ENCODE measurements around the gene CSKMT.
"Not testable (repeated sequence)": the region's sequence is repeated elsewhere in the genome, so short reads cannot be mapped to it uniquely, and the experiment has no call there.

The CSKMT gene

GRCh38 chr11:62671608-62672389, 6.7 kb downstream of the CSKMT start, which contains the start of the genes LBHD1 and UQCC3:
LBHD1 (minus strand) TSS chr11:62672267; CDS start chr11:62670031, 2,236 bp downstream.
UQCC3 (plus strand) TSS chr11:62671673; CDS start chr11:62671746, 73 bp downstream.
- Mint-ChIP-seq H3K36me3 (ENCODE audit: low read depth) (peaks cover 23% of the 10 kb centered on the region), H3K27me3 (ENCODE audit: low read depth) (no peaks in the 10 kb centered on the region), H3K27ac (peak within 1 kb of the TSS; percentile 91), H3K4me1 (ENCODE audit: low read depth) (peaks cover 28% of the 10 kb centered on the region), H3K4me3 (peak within 1 kb of the TSS; percentile 91), H3K9me3 (no peaks in the 10 kb centered on the region)

DNA sequence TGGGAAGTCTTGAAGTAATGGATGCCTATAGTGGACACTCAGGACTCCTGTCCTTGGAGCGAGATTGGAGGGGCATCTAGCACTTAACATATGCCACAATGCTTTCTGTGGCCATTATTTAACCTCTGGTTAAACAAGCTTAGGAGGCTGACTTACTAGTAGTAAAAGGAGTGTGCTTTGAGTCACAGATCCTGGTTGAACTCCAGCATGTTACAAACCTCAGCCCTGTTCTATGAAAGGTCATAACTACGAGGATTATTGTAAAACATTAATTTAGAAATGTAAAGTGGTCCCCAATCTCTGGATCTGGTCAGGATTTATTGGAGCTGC, 8.0 kb downstream of the CSKMT start:
- Mint-ChIP-seq H3K9me3 (no peaks in the 10 kb centered on the region), H3K36me3 (ENCODE audit: low read depth) (peaks cover 30% of the 10 kb centered on the region), H3K27me3 (ENCODE audit: low read depth) (no peaks in the 10 kb centered on the region), H3K4me1 (ENCODE audit: low read depth) (peaks cover 37% of the 10 kb centered on the region), H3K27ac (peak overlapping the region; percentile 69), H3K4me3 (peak overlapping the region; percentile 91)

DNA sequence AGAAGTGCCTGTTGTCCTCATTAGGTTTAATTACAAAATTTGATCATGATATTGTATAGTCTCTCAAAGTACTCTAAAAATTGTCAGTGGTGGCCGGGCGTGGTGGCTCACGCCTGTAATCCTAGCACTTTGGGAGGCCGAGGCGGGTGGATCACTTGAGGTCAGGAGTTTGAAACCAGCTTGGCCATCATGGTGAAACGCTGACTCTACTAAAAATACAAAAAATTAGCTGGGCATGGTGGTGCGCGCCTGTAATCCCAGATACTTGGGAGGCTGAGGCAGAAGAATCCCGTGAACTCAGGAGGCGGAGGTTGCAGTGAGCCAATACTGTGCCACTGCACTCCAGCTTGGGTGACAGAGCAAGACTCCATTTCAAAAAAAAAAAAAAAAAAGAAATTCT, 10.3 kb downstream of the CSKMT start:
- Mint-ChIP-seq H3K36me3 (ENCODE audit: low read depth) (peaks cover 29% of the 10 kb centered on the region), H3K4me1 (ENCODE audit: low read depth) (peaks cover 32% of the 10 kb centered on the region)
- not testable (repeated sequence) for H3K27ac Mint-ChIP-seq; H3K9me3 Mint-ChIP-seq; H3K4me3 Mint-ChIP-seq; H3K27me3 Mint-ChIP-seq (ENCODE audit: low read depth)

- Mint-ChIP-seq H3K27me3 (ENCODE audit: low read depth) (no peaks in the 10 kb centered on the region), H3K36me3 (ENCODE audit: low read depth) (peaks cover 25% of the 10 kb centered on the region), H3K4me3 (peak overlapping the region; percentile 85), H3K27ac (peak overlapping the region; percentile 34), H3K9me3 (no peaks in the 10 kb centered on the region), H3K4me1 (ENCODE audit: low read depth) (peaks cover 38% of the 10 kb centered on the region)
Observed at GRCh38 chr11:62676698-62677097, 11.6 kb downstream of the CSKMT start.

GRCh38 chr11:62677156-62677555, 12.0 kb downstream of the CSKMT start:
- Mint-ChIP-seq H3K4me1 (ENCODE audit: low read depth) (peaks cover 36% of the 10 kb centered on the region), H3K36me3 (ENCODE audit: low read depth) (peaks cover 23% of the 10 kb centered on the region), H3K27me3 (ENCODE audit: low read depth) (no peaks in the 10 kb centered on the region)

DNA sequence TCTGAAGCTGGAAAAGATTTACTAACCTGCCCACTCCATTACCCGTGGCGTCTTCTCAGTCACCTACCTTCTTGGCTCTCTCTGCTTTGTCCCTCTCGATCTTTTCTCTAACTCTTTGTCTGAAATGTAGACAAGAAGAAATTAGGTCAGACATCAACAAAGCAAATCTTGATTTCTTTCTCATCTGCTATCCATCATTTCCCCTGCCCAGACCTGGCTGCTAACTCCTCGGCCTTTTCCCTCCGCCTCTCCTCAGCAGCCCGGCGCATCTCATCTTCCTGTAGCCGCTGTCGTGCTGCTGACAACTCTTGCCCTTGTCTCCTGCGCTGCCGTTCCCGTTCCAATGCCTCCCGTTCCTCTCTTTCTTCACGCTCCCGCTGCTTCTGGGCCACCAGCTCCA, 12.6 kb downstream of the CSKMT start:
- H3K27me3 Mint-ChIP-seq (ENCODE audit: low read depth) = no peaks in the 10 kb centered on the region
- H3K27ac Mint-ChIP-seq = peak overlapping the region; percentile 70
- no peaks in the 10 kb centered on the region for H3K9me3 Mint-ChIP-seq
- peaks cover 35% of the 10 kb centered on the region for H3K4me1 Mint-ChIP-seq (ENCODE audit: low read depth)
- peaks cover 22% of the 10 kb centered on the region for H3K36me3 Mint-ChIP-seq (ENCODE audit: low read depth)
- H3K4me3 Mint-ChIP-seq = peak overlapping the region; percentile 85

More at GRCh38 chr11:62677156-62677555, 12.0 kb downstream of the CSKMT start:
- Mint-ChIP-seq H3K27ac (peak overlapping the region; percentile 34), H3K4me3 (peak overlapping the region; percentile 85), H3K9me3 (no peaks in the 10 kb centered on the region)

- H3K4me1 Mint-ChIP-seq (ENCODE audit: low read depth) = peaks cover 31% of the 10 kb centered on the region
- peak overlapping the region; percentile 85 for H3K4me3 Mint-ChIP-seq
- peaks cover 22% of the 10 kb centered on the region for H3K36me3 Mint-ChIP-seq (ENCODE audit: low read depth)
Observed at GRCh38 chr11:62678433-62678769, 13.3 kb downstream of the CSKMT start.

DNA sequence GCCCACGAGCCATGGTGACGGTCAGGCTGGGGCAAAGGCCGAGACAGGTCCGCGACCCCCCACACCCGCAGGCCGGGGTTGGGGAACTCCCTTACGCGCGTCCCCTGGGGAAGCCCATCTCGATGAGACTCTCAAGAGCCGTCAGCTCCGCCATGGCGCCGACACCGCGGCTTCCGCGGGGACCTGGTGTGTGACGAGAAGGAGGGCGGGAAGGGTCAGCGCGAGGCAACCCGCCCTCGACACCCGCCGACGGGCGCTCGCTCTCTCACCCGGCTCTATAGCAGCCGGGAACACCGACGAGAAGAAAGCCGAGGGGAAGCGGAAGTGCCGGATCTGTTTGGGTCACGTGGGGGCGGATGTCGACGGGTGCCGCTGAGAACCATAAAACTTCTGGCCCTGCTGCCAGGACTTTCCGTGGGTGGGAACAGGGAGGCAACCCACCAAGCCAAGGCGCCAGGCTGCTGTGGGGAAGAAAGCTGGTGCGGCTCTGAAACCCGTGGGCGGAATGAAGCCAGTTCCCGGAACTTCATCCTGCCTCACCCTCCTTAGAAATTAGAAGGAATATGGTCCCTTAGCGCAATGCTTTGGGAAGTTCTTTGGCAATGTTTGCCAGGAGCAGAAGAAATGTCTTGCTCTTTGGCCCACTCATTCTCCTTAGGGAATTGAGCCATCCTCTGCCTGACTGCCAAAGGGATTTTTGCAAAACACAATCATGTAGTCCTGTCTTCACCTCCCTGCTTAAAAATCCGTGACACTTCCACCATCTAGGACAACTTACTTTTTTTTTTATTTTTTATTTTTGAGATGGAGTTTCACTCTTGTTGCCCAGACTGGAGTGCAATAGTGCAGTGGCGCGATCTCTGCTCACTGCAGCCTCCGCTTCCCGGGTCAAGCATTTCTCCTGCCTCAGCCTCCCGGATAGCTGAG, 13.9 kb downstream of the CSKMT start, which contains the start of gene UBXN1:
TSS of gene UBXN1 (minus strand) at position 304 of the 927 bp plus-strand sequence. CDS start at position 154, 150 bp downstream.
- H3K27ac Mint-ChIP-seq = peak within 1 kb of the TSS; percentile 88
- H3K36me3 Mint-ChIP-seq (ENCODE audit: low read depth) = peaks cover 22% of the 10 kb centered on the region
- H3K27me3 Mint-ChIP-seq (ENCODE audit: low read depth) = no peaks in the 10 kb centered on the region
- H3K4me3 Mint-ChIP-seq = peak within 1 kb of the TSS; percentile 85
- peaks cover 31% of the 10 kb centered on the region for H3K4me1 Mint-ChIP-seq (ENCODE audit: low read depth)
- H3K9me3 Mint-ChIP-seq = no peaks in the 10 kb centered on the region

More at GRCh38 chr11:62678433-62678769, 13.3 kb downstream of the CSKMT start:
- H3K9me3 Mint-ChIP-seq = no peaks in the 10 kb centered on the region
- H3K27ac Mint-ChIP-seq = peak overlapping the region; percentile 88
- H3K27me3 Mint-ChIP-seq (ENCODE audit: low read depth) = no peaks in the 10 kb centered on the region

DNA sequence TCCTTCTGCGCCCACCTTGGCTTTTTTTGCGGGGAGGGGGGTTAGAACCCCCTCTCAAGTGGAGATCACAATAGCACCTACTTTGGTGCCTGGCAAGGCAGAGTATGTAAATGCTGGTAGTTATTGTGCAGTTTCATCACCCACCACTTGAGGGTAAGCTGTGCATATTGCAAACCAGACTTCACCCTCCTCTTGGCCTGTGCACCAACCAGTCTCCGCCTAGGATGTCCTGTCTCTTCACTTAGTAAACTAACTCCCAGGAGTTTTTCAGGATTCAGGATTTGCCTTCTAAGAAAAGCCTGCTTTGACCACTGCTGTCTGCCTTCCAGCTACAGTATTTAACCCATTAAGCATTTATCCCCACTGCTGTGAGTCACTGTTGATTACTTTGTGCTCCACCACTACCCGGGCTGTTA, 15.7 kb downstream of the CSKMT start:
- Mint-ChIP-seq H3K9me3 (no peaks in the 10 kb centered on the region), H3K36me3 (ENCODE audit: low read depth) (peaks cover 19% of the 10 kb centered on the region), H3K27me3 (ENCODE audit: low read depth) (no peaks in the 10 kb centered on the region), H3K27ac (peak overlapping the region; percentile 57), H3K4me3 (peak overlapping the region; percentile 38), H3K4me1 (ENCODE audit: low read depth) (peaks cover 28% of the 10 kb centered on the region)

DNA sequence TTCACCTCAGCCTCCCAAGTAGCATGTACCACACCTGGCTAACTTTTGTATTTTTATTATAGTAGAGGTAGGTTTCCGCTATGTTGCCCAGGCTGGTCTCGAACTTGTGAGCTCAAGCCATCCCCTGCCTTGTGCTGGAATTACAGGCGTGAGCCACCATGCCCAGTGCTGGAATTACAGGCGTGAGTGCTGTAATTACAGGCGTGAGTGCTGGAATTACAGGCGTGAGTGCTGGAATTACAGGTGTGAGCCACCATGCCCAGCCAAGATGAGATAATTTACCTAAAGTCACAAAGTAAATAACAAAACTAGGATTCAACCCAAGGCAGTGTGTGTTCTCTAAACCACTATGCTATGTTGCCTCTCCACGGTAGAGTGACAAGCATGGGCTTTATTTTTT, 17.4 kb downstream of the CSKMT start:
- Mint-ChIP-seq H3K27ac (no peak overlapping the region), H3K4me1 (ENCODE audit: low read depth) (peaks cover 16% of the 10 kb centered on the region), H3K9me3 (no peaks in the 10 kb centered on the region), H3K36me3 (ENCODE audit: low read depth) (peaks cover 8% of the 10 kb centered on the region), H3K4me3 (no peak overlapping the region), H3K27me3 (ENCODE audit: low read depth) (no peaks in the 10 kb centered on the region)

DNA sequence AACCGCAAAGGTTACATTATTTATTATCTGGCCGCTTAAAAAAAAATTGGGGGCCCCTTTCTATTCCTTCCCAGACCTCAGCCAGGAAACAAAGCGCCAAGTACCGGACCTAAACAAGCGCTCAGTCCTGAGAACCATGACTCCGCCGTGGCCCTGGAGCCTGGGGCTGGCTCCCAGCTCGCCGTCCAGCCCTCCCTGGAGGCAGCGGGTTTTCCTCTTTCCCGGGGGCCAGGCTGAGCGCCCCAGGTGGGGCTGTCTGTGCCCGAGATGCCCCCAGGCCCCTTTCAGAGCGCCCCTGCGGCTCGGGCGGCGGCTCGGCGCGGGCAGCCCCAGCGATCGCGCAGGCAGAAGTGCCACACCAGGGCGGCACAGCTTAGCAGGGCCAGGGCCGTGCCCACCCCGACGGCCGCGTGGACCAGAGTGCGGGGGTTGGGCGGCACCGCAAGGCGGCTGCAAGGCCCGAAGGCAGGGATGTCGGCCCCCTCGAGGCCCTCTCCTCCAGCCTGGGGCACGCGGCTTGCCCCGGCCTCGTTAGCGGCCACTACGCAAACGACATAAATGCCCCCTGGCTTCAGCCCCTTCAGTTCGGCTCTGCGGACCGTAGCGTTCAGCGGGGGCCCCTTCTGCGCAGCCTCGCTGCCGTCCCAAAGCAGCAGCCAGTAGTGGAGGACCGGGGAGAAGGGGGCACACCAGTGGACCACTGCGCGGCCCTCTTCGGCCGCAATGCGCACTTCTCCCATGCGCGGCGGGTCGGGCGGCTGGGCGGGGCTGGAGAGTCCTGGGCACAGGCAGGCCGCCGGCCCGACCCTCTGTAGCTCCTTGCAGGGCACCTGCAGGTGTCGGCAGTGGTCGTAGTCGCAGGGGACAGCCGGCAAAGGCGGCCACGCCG, 22.6 kb downstream of the CSKMT start:
- H3K4me3 Mint-ChIP-seq = no peak overlapping the region
- peaks cover 17% of the 10 kb centered on the region for H3K36me3 Mint-ChIP-seq (ENCODE audit: low read depth)
- no peaks in the 10 kb centered on the region for H3K4me1 Mint-ChIP-seq (ENCODE audit: low read depth)
- peaks cover 9% of the 10 kb centered on the region for H3K27me3 Mint-ChIP-seq (ENCODE audit: low read depth)
- no peaks in the 10 kb centered on the region for H3K9me3 Mint-ChIP-seq
- no peak overlapping the region for H3K27ac Mint-ChIP-seq

GRCh38 chr11:62688491-62688890, 23.4 kb downstream of the CSKMT start:
- Mint-ChIP-seq H3K27me3 (ENCODE audit: low read depth) (peaks cover 9% of the 10 kb centered on the region), H3K36me3 (ENCODE audit: low read depth) (peaks cover 20% of the 10 kb centered on the region), H3K4me1 (ENCODE audit: low read depth) (no peaks in the 10 kb centered on the region), H3K4me3 (no peak overlapping the region), H3K27ac (no peak overlapping the region), H3K9me3 (no peaks in the 10 kb centered on the region)

GRCh38 chr11:62689421-62690183, 24.5 kb downstream of the CSKMT start, which contains the start of gene LRRN4CL:
LRRN4CL (minus strand) TSS chr11:62689530; CDS start chr11:62688508, 1,022 bp downstream.
- Mint-ChIP-seq H3K9me3 (no peaks in the 10 kb centered on the region), H3K36me3 (ENCODE audit: low read depth) (peaks cover 23% of the 10 kb centered on the region), H3K27me3 (ENCODE audit: low read depth) (peaks cover 9% of the 10 kb centered on the region), H3K4me1 (ENCODE audit: low read depth) (peaks cover 3% of the 10 kb centered on the region), H3K4me3 (no peak within 1 kb of the TSS), H3K27ac (no peak within 1 kb of the TSS)

All from T-helper 1 cell treated with Interleukin-12 subunit alpha and Interleukin-12 subunit beta and Interleukin-4 antibody, amounts not matched to agents 30 μg/mL and 1 μg/mL, for 36 hours (primary cell).